Activated T-cell treated with anti-CD3 and anti-CD28 coated beads for 48 hours (primary cell): ENCODE measurements around the gene CES3.
A peak's percentile ranks its signal among the peaks of the same experiment; 100 is the strongest.
"Not testable (repeated sequence)": the region's sequence is repeated elsewhere in the genome, so short reads cannot be mapped to it uniquely, and the experiment has no call there.

Experiments
- DNase-seq: peaks from one replicate; pipeline ENCODE4 v3.0.0-alpha.2; 2020; ENCODE audit warnings: low read depth

Gene CES3

DNA sequence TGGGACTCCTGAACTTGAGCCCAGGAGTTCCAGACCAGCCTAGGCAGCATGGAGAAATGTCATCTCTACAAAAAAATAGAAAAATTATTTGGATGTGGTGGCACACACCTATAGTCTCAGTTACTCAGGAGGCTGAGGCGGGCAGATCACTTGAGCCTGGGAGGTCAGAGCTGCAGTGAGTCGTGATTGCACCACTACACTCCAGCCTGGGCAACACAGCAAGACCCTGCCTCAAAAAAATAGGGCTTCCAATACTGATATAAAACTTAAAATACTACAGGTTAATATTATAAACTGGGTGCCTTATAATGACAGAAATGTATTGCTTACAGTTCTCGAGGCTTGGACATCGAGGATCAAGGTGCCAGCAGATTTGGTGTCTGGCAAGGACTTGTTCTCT, 15.1 kb upstream of the CES3 start:
- DNase-seq: no peak

GRCh38 chr16:66946541-66946940, 14.5 kb upstream of the CES3 start:
- no peak for DNase-seq

- no peak for DNase-seq
Measured at GRCh38 chr16:66946974-66947301, 14.1 kb upstream of the CES3 start.

DNA sequence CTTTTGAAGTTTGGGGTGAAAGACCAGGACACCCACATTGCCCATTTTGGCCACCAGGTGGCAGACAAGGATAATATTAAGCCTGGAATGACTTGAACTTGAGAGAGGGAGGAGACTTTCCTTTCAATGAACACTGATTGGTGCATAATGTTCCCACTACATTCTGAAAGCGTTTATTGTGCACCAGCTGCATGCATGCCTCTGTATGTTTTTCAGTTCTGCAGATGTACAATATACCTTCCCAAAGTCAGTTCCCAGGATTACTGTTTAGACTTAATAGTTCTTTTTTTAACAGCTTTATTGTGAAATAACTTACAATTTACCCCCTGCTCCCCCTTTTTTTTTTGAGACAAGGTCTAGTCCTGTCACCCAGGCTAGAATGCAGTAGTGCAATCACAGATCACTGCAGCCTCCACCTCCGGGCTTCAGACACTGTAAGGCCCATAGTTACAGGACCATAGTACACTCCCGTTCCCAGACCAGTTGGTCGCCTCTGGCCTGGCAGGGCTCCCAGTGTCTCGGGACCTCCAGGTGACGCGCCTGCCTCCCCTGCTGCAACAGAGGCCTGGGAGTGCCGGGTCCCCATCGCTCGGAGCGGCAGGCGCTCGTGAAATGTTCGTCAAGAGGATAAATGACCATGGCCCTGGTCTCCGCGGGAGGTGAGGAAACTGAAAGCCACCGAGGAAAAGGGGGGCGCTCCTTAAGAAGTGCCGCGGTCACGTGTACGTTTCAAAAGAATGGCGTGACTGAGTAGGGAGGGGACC, 13.6 kb upstream of the CES3 start:
- DNase-seq: peak; percentile 78

GRCh38 chr16:66948134-66948836, 12.8 kb upstream of the CES3 start:
- no peak for DNase-seq

GRCh38 chr16:66948837-66949225, 12.2 kb upstream of the CES3 start:
- no peak for DNase-seq

DNA sequence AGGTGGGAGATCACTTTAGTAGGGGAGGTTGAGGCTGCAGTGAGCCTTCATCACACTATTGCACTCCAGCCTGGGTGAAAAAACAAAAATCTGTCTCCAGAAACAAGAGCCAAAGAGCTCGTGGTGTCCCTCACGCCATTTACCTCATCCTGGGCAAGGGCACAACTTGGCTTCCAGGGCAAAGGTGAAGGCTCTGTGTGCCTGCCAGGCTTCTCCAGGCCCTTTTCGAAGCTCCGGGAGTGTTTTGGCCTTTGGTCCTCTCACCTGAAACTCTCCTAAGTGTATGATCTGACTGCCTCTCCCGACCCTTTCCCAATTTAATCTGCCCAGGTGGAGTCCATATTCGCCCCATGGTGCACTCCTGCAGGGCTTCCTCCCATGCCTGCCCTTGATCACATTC, 11.6 kb upstream of the CES3 start:
- DNase-seq: no peak

- DNase-seq: no peak
Measured at GRCh38 chr16:66950437-66950836, 10.6 kb upstream of the CES3 start.

- no peak for DNase-seq
Measured at GRCh38 chr16:66950971-66951790, 9.9 kb upstream of the CES3 start.

DNA sequence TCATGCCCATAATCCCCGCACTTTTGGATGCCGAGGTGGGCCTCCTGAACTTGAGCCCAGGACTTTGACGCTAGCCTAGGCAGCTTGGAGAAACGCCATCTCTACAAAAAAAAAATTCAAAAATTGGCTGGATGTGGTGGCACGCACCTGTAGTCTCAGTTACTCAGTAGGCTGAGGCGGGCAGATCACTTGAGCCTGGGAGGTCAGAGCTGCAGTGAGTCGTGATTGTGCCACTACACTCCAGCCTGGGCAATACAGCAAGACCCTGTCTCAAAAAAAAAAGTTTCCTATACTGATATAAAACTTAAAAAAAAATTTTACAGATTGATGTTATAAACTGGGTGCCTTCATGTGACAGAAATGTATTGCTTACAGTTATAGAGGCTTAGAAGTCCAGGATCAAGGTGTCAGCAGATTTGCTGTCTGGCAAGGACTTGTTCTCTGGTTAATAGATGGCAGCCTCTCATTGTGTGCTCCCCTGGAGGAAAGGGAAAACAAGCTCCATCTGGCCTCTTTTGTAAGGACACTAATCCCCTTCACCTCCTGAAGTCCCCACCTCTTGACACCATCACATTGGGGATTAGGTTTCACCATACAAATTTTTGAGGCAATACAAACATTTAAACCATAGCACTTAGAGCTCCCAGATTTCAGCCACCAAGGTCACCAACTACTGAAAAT, 8.5 kb upstream of the CES3 start:
- DNase-seq: no peak

GRCh38 chr16:66953462-66954096, 7.5 kb upstream of the CES3 start:
- DNase-seq: no peak

- peak; percentile 73 for DNase-seq
Measured at GRCh38 chr16:66954097-66954659, 6.9 kb upstream of the CES3 start.

GRCh38 chr16:66955363-66956153, 5.5 kb upstream of the CES3 start:
- not testable (repeated sequence) for DNase-seq

GRCh38 chr16:66956154-66956457, 5.0 kb upstream of the CES3 start:
- DNase-seq: not testable (repeated sequence)

DNA sequence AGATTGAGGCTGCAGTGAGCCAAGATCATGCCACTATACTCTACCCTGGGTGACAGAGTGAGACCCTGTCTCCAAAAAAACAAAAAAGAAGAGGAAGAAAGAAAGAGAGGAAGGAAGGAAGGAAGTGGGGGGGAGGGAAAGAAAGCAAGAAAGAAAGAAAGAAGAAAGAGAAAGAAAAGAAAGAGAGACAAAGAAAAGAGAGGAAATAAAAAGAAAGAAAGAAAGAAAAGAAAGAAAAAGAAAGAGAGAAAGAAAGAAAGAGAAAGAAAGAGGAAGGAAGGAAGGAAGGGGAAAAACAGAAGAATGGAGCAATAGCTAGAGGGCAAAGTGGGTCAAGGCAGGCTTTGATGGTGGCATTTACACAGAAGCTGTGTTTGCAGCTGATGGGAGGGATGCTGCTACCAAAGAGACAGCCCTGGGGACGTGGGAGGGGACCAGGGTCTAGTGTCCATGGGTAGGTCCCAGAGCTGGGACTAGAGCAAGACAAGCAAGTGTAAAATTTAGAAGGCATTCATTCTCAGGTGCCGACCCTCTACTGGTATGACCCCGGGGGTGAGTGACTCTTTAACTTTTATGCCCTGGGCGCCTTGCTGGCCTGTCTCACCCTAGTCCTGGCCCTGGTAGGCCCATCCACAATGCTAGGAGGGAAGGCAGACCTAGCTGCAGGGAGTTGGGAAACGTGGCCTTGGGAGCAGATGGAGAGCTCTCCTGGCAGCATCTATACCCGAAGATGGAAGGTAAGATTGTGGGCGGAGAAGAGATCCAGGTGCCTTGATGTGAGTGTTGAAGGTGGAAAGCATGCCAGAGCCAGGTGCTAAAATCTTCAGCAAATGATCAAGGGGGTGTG, 2.0 kb upstream of the CES3 start:
- no peak for DNase-seq

DNA sequence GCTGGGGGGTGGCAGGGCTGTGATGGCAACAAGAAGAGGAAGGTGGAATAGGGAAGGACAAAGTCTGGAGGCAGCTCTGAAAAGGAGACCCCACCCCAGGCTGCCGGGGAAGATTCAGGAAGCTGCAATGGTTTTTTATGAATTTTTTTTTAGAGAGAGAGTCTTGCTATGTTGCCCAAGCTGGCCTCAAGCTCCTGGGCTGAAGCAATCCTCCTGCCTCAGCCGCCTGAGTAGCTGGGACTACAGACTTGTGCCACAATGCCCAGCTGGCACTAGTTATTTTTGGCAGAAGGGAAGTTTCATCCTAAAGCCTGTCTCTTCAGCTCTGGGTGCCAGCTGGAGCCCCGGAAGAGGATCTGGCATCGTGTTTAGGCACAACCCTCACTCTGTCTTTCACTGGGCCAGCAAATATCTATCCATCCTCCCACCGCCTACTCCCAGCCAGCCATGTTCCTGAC, 1.3 kb upstream of the CES3 start:
- no peak for DNase-seq

GRCh38 chr16:66960270-66960669, 796 bp upstream of the CES3 start:
- DNase-seq: no peak

GRCh38 chr16:66961914-66962313, 848 bp downstream of the CES3 start:
- DNase-seq: no peak

- no peak for DNase-seq
Measured at GRCh38 chr16:66964049-66964448, 3.0 kb downstream of the CES3 start.

- DNase-seq: no peak
Measured at GRCh38 chr16:66968847-66969246, 7.8 kb downstream of the CES3 start.
